C4-2B (cell line): Measurements from ENCODE around the gene KLHDC4.

Source experiments
- ZFX ChIP-seq: fragments of 450-650 bp; IDR thresholded peaks from 2 replicates; pipeline ENCODE4 v1.6.1; 2017
- TF ChIP-seq, protein P1 (sequence below): fragments of 450-650 bp; conservative IDR thresholded peaks from 2 replicates; pipeline ENCODE4 v1.5.1; 2017; ENCODE audit warnings: mild to moderate bottlenecking

DNA sequence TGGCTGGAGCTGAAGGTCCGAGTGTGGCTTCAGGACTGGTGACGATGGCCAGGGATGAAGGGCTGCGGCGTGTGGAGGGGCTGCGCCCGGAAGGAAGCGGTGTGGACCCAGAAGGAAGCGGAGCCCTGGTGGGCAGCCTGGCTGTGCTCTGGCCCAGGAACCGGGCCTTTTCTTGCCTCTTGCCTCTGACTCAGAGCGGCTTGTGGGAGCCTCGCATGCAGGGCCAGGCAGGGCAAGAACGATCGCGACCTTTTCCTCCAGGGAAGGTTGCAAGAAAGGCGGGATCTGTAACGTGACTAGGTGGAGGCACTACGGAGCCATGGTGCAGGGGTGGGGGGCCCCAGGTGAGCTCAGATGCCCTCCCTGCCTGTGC is 85.5 kb downstream of the KLHDC4 start:
- TF ChIP-seq, protein P1, sequence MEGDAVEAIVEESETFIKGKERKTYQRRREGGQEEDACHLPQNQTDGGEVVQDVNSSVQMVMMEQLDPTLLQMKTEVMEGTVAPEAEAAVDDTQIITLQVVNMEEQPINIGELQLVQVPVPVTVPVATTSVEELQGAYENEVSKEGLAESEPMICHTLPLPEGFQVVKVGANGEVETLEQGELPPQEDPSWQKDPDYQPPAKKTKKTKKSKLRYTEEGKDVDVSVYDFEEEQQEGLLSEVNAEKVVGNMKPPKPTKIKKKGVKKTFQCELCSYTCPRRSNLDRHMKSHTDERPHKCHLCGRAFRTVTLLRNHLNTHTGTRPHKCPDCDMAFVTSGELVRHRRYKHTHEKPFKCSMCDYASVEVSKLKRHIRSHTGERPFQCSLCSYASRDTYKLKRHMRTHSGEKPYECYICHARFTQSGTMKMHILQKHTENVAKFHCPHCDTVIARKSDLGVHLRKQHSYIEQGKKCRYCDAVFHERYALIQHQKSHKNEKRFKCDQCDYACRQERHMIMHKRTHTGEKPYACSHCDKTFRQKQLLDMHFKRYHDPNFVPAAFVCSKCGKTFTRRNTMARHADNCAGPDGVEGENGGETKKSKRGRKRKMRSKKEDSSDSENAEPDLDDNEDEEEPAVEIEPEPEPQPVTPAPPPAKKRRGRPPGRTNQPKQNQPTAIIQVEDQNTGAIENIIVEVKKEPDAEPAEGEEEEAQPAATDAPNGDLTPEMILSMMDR = no peak
- TF ChIP-seq ZFX = no peak
